RWPE1 (cell line): Measurements from ENCODE around the gene DCAF11.

Experiments
- CTCF ChIA-PET: fragments of 350-600 bp; sonication (Branson Sonifier 250); formaldehyde crosslinking; extraction: SDS; loops from one replicate; lab custom pipeline; 2021; lab: Yijun Ruan, JAX
- POLR2A ChIA-PET: fragments of 400-600 bp; formaldehyde crosslinking; extraction: SDS; loops from one replicate; lab custom pipeline; 2020; ENCODE audit warnings: antibody characterized with exemption; ENCODE audit not compliant: low non-redundant PET; lab: Yijun Ruan, JAX
- DNase-seq: peaks from one replicate; pipeline ENCODE4 v3.0.0; 2012; ENCODE audit warnings: low spot score
- H3K27ac ChIP-seq: fragments of 450-650 bp; 2 replicates; pipeline ENCODE4 v1.5.1; 2017
- TF ChIP-seq, protein P1 (sequence below): fragments of 450-650 bp; conservative IDR thresholded peaks from 2 replicates; pipeline ENCODE4 v1.5.1; 2017; ENCODE audit warnings: low read depth, mild to moderate bottlenecking

Gene DCAF11

DNA sequence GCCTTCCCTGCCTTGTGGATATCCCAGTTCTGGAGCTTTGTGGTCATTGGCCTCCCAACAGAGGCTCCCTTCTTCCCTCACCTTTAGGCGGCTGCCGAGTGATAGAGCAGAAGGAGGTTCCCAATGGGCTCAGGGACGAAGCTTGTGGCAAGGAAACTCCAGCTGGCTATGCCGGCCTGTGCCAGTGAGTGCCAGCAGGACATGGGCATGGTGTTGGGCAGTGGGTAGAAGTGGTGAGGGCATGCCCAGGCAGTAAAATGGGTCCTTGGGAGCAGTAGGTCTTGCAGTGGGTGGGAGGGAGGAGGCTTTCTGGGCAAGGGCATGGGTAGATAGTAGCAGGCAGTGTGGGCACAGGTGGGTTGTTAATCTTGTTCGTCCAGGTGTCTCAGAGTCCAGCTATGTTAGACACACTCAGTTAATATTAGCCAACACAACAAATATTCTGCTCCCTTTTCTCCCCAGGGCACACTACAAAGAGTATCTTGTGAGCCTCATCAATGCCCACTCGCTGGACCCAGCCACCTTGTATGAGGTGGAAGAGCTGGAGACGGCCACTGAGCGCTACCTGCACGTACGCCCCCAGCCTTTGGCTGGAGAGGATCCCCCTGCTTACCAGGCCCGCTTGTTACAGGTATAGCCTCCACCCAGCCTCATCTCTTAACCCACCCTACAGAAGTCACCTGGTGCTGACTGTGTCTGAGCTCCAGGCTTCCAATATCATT is 45.4 kb downstream of the DCAF11 start:
- TF ChIP-seq, protein P1, sequence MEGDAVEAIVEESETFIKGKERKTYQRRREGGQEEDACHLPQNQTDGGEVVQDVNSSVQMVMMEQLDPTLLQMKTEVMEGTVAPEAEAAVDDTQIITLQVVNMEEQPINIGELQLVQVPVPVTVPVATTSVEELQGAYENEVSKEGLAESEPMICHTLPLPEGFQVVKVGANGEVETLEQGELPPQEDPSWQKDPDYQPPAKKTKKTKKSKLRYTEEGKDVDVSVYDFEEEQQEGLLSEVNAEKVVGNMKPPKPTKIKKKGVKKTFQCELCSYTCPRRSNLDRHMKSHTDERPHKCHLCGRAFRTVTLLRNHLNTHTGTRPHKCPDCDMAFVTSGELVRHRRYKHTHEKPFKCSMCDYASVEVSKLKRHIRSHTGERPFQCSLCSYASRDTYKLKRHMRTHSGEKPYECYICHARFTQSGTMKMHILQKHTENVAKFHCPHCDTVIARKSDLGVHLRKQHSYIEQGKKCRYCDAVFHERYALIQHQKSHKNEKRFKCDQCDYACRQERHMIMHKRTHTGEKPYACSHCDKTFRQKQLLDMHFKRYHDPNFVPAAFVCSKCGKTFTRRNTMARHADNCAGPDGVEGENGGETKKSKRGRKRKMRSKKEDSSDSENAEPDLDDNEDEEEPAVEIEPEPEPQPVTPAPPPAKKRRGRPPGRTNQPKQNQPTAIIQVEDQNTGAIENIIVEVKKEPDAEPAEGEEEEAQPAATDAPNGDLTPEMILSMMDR: no peak
- ChIA-PET CTCF (interaction anchor here (0.6 to 2.0 kb wide), 6 partner anchors 8 to 54 kb away, joined by 3 to 10 read pairs (median 6); partner anchors contain the start of genes PSME1, PSME2 and RNF31), POLR2A (no interaction called here)
- H3K27ac ChIP-seq: peak overlapping the region; percentile 90
- no peak for DNase-seq

DNA sequence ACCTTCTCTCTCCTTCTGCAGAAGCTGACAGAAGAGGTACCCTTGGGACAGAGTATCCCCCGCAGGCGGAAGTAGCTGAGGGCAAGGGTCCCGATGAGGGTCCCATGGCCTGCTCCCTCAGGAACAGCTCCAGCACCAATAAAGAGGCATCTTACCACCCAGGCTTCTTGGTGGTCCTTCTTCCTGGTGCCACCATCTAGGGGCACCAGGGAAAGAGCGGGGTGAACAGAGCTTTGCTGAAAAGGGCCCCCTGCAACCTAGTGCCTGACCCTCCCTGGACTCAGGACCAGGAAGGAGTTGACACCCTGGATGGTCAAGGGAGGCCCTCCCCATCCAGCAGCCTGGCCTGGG is 45.9 kb downstream of the DCAF11 start:
- TF ChIP-seq, protein P1: no peak
- ChIA-PET CTCF (interaction anchor here (0.6 to 2.0 kb wide), 12 partner anchors 9 to 102 kb away, joined by 3 to 10 read pairs (median 4); partner anchors contain the start of genes PSME1, PSME2 and RNF31), POLR2A (interaction anchor here (1.2 to 1.3 kb wide), 2 partner anchors 11 to 46 kb away, joined by 4 read pairs; partner anchors contain the start of gene DCAF11)
- peak overlapping the region; percentile 90 for H3K27ac ChIP-seq
- DNase-seq: no peak

DNA sequence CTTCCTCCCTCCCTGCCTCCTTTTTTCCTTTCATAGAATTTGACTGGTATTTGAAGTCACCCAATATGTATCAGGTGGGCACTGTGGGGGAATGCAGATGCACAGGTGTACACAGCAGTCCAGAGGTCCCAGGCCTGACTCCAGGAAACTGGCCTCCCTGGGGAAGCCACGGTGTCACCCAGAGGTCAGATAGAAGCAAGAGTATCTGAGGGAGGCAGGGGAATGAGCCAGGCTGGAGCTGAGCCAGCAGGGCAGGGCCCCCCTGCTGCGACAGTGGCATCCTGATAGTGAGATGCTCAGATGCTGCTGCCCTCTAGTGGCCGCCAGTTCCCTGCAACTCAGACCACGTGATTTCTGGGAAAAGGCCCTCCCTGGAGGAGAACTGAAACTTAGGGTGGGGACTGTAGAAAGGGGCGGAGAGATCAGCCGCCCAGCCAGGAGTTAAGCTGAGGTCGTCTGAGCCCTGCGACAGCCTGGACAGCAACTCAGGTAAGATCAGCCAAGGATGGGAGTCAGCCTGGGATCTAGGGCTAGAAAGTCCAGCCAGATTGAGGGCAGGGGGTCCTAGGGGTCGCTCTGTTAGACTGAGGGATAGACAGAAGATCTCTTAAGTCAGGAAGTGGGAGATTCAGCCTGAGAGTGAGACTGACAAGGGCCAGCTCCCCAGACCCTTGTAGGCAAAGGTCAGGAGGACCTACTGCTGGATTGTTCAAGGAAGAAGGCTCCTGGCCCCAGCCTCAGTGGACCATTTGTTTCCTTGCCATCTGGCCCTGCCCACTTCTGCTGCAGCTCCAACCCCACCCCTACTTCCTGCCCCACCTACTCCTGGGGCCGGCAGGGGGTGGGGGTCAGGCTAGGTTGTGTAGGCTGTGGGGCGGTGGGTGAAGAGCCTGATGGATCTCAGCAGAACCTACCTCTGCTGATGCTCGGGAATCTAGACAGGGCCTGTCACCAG is 46.5 kb downstream of the DCAF11 start, which contains the start of gene IRF9:
TSS of gene IRF9 (plus strand) at position 416 of the 955 bp plus-strand sequence. CDS start 880 bp downstream, outside the sequence.
- TF ChIP-seq, protein P1: peak; percentile 95
- peak; percentile 94 for DNase-seq
- H3K27ac ChIP-seq: peak within 1 kb of the TSS; percentile 90
- CTCF ChIA-PET: interaction anchor here (0.7 to 2.0 kb wide), 14 partner anchors 9 to 103 kb away, joined by 3 to 10 read pairs (median 4); partner anchors contain the start of genes PSME1, PSME2 and RNF31
- POLR2A ChIA-PET: interaction anchor here (0.5 to 1.3 kb wide), 5 partner anchors 11 to 917 kb away, joined by 3 to 4 read pairs (median 4); partner anchors contain the start of genes DCAF11 and PSME2

DNA sequence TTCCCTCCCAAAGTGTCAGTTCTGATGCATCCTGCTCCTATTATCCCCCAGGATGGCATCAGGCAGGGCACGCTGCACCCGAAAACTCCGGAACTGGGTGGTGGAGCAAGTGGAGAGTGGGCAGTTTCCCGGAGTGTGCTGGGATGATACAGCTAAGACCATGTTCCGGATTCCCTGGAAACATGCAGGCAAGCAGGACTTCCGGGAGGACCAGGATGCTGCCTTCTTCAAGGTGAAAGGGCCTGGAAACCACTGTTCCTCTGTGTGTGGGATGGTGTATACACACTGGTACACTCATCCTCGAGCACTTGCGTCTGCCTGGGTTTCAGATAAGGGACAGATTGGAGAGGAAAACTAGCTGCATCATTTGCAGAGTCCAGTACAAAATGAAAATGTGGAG is 47.5 kb downstream of the DCAF11 start:
- TF ChIP-seq, protein P1: no peak
- H3K27ac ChIP-seq: peak overlapping the region; percentile 90
- DNase-seq: no peak
- POLR2A ChIA-PET: interaction anchor here (0.6 to 1.3 kb wide), 2 partner anchors 22 to 48 kb away, joined by 4 read pairs; partner anchors contain the start of gene DCAF11
- CTCF ChIA-PET: interaction anchor here (1.3 to 1.9 kb wide), 3 partner anchors 12 to 104 kb away, joined by 4 to 8 read pairs (median 7); partner anchors contain the start of gene PSME1

DNA sequence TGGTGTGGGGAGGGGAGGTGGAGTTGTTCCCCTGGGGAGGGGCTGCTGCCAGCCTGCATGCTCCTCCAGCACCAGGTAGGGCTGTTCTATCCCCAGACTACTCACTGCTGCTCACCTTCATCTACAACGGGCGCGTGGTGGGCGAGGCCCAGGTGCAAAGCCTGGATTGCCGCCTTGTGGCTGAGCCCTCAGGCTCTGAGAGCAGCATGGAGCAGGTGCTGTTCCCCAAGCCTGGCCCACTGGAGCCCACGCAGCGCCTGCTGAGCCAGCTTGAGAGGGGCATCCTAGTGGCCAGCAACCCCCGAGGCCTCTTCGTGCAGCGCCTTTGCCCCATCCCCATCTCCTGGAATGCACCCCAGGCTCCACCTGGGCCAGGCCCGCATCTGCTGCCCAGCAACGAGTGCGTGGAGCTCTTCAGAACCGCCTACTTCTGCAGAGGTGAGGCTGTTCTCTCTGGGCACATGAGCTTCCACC is 50.0 kb downstream of the DCAF11 start:
- no peak for DNase-seq
- TF ChIP-seq, protein P1: no peak
- CTCF ChIA-PET: no interaction called here
- H3K27ac ChIP-seq: peak overlapping the region; percentile 22
- POLR2A ChIA-PET: no interaction called here
